ENCODE measurements around the gene ABHD2.
"Not testable (repeated sequence)": the region's sequence is repeated elsewhere in the genome, so short reads cannot be mapped to it uniquely, and the experiment has no call there.

DNA sequence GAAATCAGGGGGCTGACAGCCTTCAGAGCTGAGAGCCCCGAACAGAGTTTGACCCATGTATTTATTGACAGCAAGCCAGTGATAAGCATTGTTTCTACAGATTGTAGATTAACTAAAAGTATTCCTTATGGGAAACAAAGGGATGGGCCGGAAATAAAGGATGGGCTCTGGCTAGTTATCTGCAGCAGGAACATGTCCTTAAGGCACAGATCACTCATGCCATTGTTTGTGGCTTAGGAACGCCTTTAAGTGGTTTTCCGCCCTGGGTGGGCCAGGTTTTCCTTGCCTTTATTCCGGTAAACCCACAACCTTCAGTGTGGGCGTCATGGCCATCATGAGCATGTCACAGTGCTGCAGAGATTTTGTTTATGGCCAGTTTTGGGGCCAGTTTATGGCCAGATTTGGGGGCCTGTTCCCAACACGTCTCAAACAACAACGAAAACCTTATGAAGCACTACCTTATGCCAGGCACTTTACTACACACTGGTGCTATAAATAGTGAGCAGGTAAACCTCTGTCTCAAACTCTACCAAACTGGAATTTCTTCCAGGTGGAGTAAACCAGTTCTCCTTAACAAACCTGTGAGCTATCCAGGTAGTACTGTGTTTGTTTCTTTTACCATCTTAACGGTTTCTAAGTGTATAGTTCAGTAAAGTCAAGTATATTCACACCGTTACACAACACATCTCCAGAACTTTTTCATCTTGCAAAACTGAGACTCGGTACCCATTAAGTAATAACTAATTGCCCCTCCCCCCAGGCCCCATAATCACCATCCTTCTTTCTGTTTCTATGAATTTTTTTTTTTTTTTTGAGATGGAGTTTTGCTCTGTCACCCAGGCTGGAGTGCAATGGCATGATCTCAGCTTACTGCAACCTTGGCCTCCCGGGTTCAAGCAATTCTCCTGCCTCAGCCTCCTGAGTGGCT lies 151.9 kb downstream of the ABHD2 start:
- TF ChIP-seq, protein P1, sequence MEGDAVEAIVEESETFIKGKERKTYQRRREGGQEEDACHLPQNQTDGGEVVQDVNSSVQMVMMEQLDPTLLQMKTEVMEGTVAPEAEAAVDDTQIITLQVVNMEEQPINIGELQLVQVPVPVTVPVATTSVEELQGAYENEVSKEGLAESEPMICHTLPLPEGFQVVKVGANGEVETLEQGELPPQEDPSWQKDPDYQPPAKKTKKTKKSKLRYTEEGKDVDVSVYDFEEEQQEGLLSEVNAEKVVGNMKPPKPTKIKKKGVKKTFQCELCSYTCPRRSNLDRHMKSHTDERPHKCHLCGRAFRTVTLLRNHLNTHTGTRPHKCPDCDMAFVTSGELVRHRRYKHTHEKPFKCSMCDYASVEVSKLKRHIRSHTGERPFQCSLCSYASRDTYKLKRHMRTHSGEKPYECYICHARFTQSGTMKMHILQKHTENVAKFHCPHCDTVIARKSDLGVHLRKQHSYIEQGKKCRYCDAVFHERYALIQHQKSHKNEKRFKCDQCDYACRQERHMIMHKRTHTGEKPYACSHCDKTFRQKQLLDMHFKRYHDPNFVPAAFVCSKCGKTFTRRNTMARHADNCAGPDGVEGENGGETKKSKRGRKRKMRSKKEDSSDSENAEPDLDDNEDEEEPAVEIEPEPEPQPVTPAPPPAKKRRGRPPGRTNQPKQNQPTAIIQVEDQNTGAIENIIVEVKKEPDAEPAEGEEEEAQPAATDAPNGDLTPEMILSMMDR (IDR thresholded peaks at IDR 0.05) = not testable (repeated sequence)
- not testable (repeated sequence) for TF ChIP-seq RELA (CRISPR knock-in tag; IDR thresholded peaks at IDR 0.05; ENCODE audit: borderline replicate concordance); FOXJ3 (CRISPR knock-in tag; IDR thresholded peaks at IDR 0.05; ENCODE audit: borderline replicate concordance); ATF2 (CRISPR knock-in tag; IDR thresholded peaks at IDR 0.05; ENCODE audit: borderline replicate concordance, low read depth); ATF3 (CRISPR knock-in tag; conservative IDR thresholded peaks at IDR 0.05); NR3C1 (CRISPR knock-in tag; conservative IDR thresholded peaks at IDR 0.05; ENCODE audit: low read depth); GTF2I (CRISPR knock-in tag; conservative IDR thresholded peaks at IDR 0.05); ZNF232 (CRISPR knock-in tag; IDR thresholded peaks at IDR 0.05); ZNF121 (CRISPR knock-in tag; IDR thresholded peaks at IDR 0.05)
- TF ChIP-seq, protein P2, sequence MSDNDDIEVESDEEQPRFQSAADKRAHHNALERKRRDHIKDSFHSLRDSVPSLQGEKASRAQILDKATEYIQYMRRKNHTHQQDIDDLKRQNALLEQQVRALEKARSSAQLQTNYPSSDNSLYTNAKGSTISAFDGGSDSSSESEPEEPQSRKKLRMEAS (CRISPR knock-in tag; IDR thresholded peaks at IDR 0.05) = not testable (repeated sequence)
- TF ChIP-seq, protein P3, sequence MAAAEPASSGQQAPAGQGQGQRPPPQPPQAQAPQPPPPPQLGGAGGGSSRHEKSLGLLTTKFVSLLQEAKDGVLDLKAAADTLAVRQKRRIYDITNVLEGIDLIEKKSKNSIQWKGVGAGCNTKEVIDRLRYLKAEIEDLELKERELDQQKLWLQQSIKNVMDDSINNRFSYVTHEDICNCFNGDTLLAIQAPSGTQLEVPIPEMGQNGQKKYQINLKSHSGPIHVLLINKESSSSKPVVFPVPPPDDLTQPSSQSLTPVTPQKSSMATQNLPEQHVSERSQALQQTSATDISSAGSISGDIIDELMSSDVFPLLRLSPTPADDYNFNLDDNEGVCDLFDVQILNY (CRISPR knock-in tag; IDR thresholded peaks at IDR 0.05) = not testable (repeated sequence)
